ENCODE measurements around the gene EVPL. TPM values are rescaled to one million over a fixed set of nuclear protein-coding genes. Genes with fewer than 3 reads are reported as not detected.

EVPL gene
- total RNA-seq, 1 donor from 2014 or later = 0.05 TPM

- DNase-seq (ENCODE audit: low spot score) = no peak
- Mint-ChIP-seq H3K27me3 (ENCODE audit: insufficient read depth) (no peaks in the 10 kb centered on the region), H3K9me3 (no peaks in the 10 kb centered on the region), H3K36me3 (ENCODE audit: low read depth) (no peaks in the 10 kb centered on the region), H3K4me1 (ENCODE audit: low read depth) (peaks cover 26% of the 10 kb centered on the region), H3K27ac (peak overlapping the region; percentile 69), H3K4me3 (no peak overlapping the region)
- intact Hi-C loops (cut with micrococcal nuclease) = no loop called here
These were observed 31.7 kb downstream of the EVPL start for GRCh38 chr17:75995385-75995925.

DNA sequence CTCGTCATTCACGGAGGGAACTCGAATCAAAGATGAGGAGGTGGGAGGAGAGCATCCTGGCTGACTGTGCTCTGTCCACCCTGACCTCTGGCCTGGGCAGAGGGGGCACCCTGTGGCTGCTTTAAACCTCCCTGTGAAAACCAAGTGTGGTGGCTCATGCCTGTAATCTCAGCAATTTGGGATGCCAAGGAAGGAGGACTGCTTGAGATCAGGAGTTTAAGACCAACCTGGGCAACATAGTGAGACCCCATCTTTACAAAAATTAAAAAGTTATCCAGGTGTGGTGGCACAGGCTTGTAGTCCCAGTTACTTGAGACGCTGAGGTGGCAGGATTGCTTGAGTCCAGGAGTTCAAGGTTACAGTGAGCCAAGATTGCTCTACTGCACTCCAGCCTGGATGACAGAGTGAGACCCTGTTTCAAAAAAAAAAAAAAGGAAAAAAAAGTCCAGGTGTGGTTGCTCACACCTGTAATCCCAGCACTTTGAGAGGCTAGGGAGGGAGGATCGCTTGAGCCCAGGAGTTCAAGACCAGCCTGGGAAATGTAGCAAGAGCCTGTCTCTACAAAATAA lies 32.2 kb downstream of the EVPL start:
- Mint-ChIP-seq H3K4me1 (ENCODE audit: low read depth) (peaks cover 26% of the 10 kb centered on the region), H3K9me3 (no peaks in the 10 kb centered on the region), H3K27ac (no peak overlapping the region), H3K36me3 (ENCODE audit: low read depth) (no peaks in the 10 kb centered on the region), H3K27me3 (ENCODE audit: insufficient read depth) (no peaks in the 10 kb centered on the region), H3K4me3 (no peak overlapping the region)
- intact Hi-C loops (cut with micrococcal nuclease) = no loop called here
- DNase-seq (ENCODE audit: low spot score) = no peak

DNA sequence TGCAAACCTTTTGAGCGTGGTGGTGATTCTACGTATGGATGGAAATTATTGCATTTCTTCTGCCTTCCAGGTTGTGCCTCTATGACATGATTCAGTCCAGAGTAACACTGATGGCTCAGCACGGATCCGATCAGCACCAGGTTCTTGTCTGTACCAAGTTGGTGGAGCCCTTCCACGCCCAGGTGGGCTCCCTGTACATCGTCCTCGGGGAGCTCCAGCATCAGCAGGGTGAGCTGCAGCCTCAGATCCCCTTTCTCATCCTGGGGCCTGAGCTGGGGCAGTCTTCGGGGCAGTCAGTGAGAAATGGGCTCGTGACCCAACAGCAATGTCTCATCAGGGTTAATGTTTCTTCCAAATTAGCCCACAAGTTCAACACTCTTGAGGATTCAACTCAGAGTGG lies 35.7 kb downstream of the EVPL start:
- H3K27ac Mint-ChIP-seq = no peak overlapping the region
- peaks cover 7% of the 10 kb centered on the region for H3K4me1 Mint-ChIP-seq (ENCODE audit: low read depth)
- H3K36me3 Mint-ChIP-seq (ENCODE audit: low read depth) = no peaks in the 10 kb centered on the region
- intact Hi-C loops (cut with micrococcal nuclease) = no loop called here
- no peaks in the 10 kb centered on the region for H3K9me3 Mint-ChIP-seq
- no peaks in the 10 kb centered on the region for H3K27me3 Mint-ChIP-seq (ENCODE audit: insufficient read depth)
- H3K4me3 Mint-ChIP-seq = no peak overlapping the region
- DNase-seq (ENCODE audit: low spot score) = no peak

DNA sequence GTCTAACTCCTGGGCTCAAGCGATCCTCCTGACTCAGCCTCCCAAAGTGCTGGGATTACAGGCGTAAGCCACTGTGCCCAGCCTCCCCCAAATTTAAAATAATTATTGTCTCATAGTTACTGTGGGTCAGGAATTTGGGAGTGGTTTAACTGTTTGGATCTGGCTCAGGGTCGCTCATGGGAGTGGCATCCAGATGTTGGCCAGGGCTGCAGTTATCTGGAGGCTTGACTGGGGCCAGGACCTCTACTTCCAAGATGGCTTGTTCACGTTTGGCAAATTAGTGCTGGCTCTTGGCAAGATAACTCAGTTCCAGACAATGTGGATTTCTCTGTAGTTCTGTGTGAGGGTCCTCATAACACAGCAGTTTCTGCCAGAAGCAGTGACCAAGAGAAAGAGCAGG lies 40.1 kb downstream of the EVPL start:
- no peaks in the 10 kb centered on the region for H3K4me1 Mint-ChIP-seq (ENCODE audit: low read depth)
- H3K9me3 Mint-ChIP-seq = no peaks in the 10 kb centered on the region
- peak overlapping the region; percentile 34 for H3K27ac Mint-ChIP-seq
- H3K4me3 Mint-ChIP-seq = no peak overlapping the region
- no peaks in the 10 kb centered on the region for H3K27me3 Mint-ChIP-seq (ENCODE audit: insufficient read depth)
- intact Hi-C loops (cut with micrococcal nuclease) = no loop called here
- DNase-seq (ENCODE audit: low spot score) = no peak
- H3K36me3 Mint-ChIP-seq (ENCODE audit: low read depth) = no peaks in the 10 kb centered on the region

DNA sequence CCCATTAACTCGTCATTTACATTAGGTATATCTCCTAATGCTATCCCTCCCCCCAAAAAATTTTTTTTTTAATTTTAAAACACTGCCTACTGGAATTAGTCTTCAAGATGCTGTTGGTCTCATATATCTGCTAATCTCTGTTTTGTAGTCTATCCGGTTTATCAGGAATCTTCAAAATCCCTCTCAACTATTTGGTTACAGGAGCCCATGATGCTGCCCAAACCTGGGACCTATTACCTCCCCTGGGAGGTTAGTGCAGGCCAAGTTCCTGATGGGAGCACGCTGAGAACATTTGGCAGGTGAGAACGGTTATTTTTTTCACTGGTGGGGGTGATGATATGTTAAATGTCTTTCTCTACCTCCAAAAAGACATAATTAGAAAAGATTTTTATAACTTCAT lies 41.1 kb downstream of the EVPL start:
- H3K9me3 Mint-ChIP-seq = no peaks in the 10 kb centered on the region
- no peaks in the 10 kb centered on the region for H3K36me3 Mint-ChIP-seq (ENCODE audit: low read depth)
- no peak overlapping the region for H3K27ac Mint-ChIP-seq
- H3K4me3 Mint-ChIP-seq = no peak overlapping the region
- DNase-seq (ENCODE audit: low spot score) = no peak
- H3K27me3 Mint-ChIP-seq (ENCODE audit: insufficient read depth) = no peaks in the 10 kb centered on the region
- peaks cover 2% of the 10 kb centered on the region for H3K4me1 Mint-ChIP-seq (ENCODE audit: low read depth)
- intact Hi-C loops (cut with micrococcal nuclease) = no loop called here

DNA sequence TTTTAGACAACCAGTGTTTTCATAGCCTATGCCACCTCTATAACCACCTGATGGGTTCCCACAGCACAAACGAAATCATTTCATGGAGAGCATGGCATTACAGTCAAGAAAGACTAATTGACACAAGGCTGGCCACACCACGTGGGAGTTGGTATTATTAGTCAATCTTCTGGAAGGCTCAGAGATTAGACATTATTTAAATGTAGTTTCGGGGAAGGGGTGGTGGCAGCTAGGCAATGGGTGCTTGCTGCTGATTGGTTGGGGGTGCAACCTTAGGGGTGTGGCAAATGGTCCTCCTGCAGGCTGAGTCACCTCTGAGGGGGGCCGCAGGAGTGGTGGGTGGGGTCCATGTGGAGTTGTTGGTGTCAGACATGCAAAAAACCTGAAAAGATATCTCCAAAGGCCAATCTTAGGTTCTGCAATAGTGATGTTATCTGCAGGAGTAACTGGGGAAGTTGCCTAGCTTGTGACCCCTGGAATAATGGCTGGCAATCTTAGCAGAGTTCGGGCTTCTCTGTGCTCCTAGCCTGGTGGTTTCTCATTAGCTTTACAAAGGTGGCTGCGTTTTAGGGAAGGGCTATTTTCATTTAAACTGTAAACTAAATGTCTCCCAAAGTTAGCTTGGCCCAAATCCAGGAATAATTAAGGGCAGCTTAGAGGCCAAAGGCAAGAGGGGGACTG lies 43.5 kb downstream of the EVPL start:
- Mint-ChIP-seq H3K9me3 (no peaks in the 10 kb centered on the region), H3K27ac (no peak overlapping the region), H3K4me3 (no peak overlapping the region), H3K4me1 (ENCODE audit: low read depth) (peaks cover 15% of the 10 kb centered on the region), H3K36me3 (ENCODE audit: low read depth) (peaks cover 1% of the 10 kb centered on the region), H3K27me3 (ENCODE audit: insufficient read depth) (no peaks in the 10 kb centered on the region)
- intact Hi-C loops (cut with micrococcal nuclease) = no loop called here
- DNase-seq (ENCODE audit: low spot score) = no peak

DNA sequence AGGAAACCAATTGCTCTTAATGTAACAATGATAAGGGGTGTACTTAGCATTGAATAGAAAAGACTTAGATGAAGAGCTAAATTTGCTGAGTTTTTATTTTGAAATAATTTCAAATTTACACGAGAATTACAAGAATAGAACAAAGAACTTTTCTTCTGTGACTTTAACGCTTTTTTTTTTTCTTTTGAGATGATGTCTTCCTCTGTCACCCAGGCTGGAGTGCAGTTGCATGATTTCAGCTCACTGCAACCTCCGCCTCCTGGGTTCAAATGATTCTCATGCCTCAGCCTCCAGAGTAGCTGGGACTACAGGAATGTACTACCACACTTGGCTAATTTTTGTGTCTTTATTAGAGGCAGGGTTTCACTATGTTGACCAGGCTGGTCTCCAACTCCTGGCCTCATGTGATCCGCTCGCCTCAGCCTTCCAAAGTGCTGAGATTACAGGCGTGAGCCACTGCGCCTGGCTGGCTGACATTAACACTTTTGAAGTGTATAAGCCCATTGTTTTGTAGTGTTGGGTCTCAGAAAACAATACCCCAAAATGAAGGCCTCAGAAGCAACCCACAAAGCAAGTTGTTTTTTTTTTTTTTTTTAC lies 46.0 kb downstream of the EVPL start:
- peak overlapping the region; percentile 95 for H3K27ac Mint-ChIP-seq
- H3K4me3 Mint-ChIP-seq = peak overlapping the region; percentile 91
- H3K4me1 Mint-ChIP-seq (ENCODE audit: low read depth) = peaks cover 26% of the 10 kb centered on the region
- H3K27me3 Mint-ChIP-seq (ENCODE audit: insufficient read depth) = no peaks in the 10 kb centered on the region
- no peak for DNase-seq (ENCODE audit: low spot score)
- intact Hi-C loops (cut with micrococcal nuclease) = no loop called here
- peaks cover 5% of the 10 kb centered on the region for H3K36me3 Mint-ChIP-seq (ENCODE audit: low read depth)
- H3K9me3 Mint-ChIP-seq = no peaks in the 10 kb centered on the region

DNA sequence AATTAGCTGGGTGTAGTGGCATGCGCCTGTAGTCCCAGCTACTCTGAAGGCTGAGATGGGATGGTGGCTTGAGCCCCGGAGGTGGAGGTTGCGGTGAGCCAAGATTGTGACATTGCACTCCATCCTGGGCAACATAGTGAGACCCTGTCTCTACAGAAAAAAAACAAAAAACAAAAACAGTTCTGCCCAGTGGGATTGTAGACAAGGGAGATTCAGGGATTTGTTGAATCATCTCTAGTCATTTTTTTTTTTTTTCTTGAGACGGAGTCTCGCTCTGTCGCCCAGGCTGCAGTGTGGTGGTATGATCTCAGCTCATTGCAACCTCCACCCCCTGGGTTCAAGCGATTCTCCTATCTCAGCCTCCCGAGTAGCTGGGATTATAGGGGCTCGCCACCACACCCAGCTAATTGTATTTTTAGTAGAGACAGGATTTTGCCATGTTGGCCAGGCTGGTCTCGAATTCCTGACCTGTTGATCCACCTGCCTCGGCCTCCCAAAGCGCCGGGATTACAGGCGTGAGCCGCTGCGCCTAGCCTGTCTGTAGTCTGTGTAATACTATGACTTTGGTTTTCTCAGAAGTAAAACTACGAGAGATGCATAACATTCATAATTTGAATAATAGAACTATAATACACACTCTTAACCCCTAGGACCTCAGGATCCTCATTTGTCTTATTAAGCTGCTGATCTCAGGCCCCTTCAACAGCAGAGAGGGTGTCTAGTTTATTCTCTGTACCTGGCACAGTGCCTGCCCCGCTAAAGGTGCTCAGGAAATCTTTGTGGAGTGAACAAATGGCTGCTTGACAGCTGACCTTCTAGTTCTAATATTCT lies 46.7 kb downstream of the EVPL start:
- DNase-seq (ENCODE audit: low spot score) = no peak
- Mint-ChIP-seq H3K9me3 (no peaks in the 10 kb centered on the region), H3K4me3 (peak overlapping the region; percentile 91), H3K27ac (peak overlapping the region; percentile 95), H3K27me3 (ENCODE audit: insufficient read depth) (no peaks in the 10 kb centered on the region), H3K4me1 (ENCODE audit: low read depth) (peaks cover 33% of the 10 kb centered on the region), H3K36me3 (ENCODE audit: low read depth) (peaks cover 10% of the 10 kb centered on the region)
- intact Hi-C loops (cut with micrococcal nuclease) = no loop called here

- Mint-ChIP-seq H3K9me3 (no peaks in the 10 kb centered on the region), H3K27ac (peak overlapping the region; percentile 95), H3K4me1 (ENCODE audit: low read depth) (peaks cover 33% of the 10 kb centered on the region), H3K4me3 (peak overlapping the region; percentile 91), H3K36me3 (ENCODE audit: low read depth) (peaks cover 10% of the 10 kb centered on the region), H3K27me3 (ENCODE audit: insufficient read depth) (no peaks in the 10 kb centered on the region)
- intact Hi-C loops (cut with micrococcal nuclease) = loop anchor here (1.0 to 10.0 kb wide), 12 partner anchors 18 to 1685 kb away; partner anchors contain the start of genes EXOC7, FBF1, FOXJ1 and JMJD6
- DNase-seq (ENCODE audit: low spot score) = no peak
These were observed 47.4 kb downstream of the EVPL start for GRCh38 chr17:75979705-75980187.

DNA sequence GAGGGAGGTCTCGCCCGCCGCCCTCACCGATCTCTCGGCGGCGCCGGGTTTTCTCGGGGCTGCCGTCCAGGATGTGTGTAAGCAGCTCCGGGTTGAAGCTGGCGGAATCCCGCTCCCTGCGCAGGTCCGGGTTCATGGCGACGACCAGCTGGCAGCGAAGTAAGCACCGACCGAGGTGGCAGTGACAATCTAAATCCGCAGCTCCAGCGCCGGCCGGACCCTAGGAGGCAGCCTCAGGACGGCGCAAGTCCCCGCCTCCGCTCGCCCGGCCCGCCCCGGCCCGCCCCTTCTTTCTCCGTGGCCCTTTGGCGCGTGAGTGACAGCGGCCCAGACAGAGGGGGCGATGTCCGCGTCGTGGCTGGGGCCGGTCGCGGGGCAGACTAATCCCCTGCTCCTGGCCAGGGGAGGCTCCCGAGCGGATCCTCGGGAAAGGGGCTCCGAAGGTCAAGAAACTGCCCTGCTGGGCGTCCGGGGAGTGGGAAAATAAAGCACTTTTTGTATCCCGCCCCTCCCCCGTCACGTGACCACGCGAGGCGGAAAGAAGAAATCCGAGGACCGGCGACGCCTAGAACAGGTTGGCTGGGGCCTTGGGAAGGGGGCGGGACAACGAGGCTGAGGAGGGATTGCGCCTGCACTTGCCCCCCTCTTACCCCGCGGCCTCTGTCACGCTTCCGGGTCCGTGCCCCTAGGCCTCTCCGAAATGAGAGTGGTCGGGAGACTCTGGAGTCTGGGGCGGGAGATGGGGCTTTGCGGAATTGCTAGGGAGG lies 48.0 kb downstream of the EVPL start, which contains the start of the genes ACOX1 and TEN1:
TSS of gene ACOX1 (minus strand) at position 229 of the 767 bp plus-strand sequence. CDS start at position 136, 93 bp downstream.
TSS of gene TEN1 (plus strand) at position 303 of the 767 bp plus-strand sequence. CDS start 6,953 bp downstream, outside the sequence.
- DNase-seq (ENCODE audit: low spot score) = peak; percentile 92
- Mint-ChIP-seq H3K27ac (peak within 1 kb of the TSS; percentile 95), H3K4me3 (peak within 1 kb of the TSS; percentile 91), H3K9me3 (no peaks in the 10 kb centered on the region), H3K27me3 (ENCODE audit: insufficient read depth) (no peaks in the 10 kb centered on the region), H3K4me1 (ENCODE audit: low read depth) (peaks cover 33% of the 10 kb centered on the region), H3K36me3 (ENCODE audit: low read depth) (peaks cover 12% of the 10 kb centered on the region)
- intact Hi-C loops (cut with micrococcal nuclease) = loop anchor here (1.0 to 10.0 kb wide), 12 partner anchors 18 to 1686 kb away; partner anchors contain the start of genes EXOC7, FBF1, FOXJ1 and JMJD6

- H3K9me3 Mint-ChIP-seq = no peaks in the 10 kb centered on the region
- no peak overlapping the region for H3K4me3 Mint-ChIP-seq
- no peaks in the 10 kb centered on the region for H3K27me3 Mint-ChIP-seq (ENCODE audit: insufficient read depth)
- peaks cover 33% of the 10 kb centered on the region for H3K4me1 Mint-ChIP-seq (ENCODE audit: low read depth)
- peak overlapping the region; percentile 35 for H3K27ac Mint-ChIP-seq
- DNase-seq (ENCODE audit: low spot score) = no peak
- intact Hi-C loops (cut with micrococcal nuclease) = loop anchor here (10.0 kb wide), 1 partner anchor 1688 kb away; no protein-coding TSS in a partner anchor
- H3K36me3 Mint-ChIP-seq (ENCODE audit: low read depth) = peaks cover 23% of the 10 kb centered on the region
These were observed 50.8 kb downstream of the EVPL start for GRCh38 chr17:75976175-75976848.
